Kidney (tissue), 14 donors: Measurements from ENCODE around the gene CCSER2. TPM values are rescaled to one million over a fixed set of nuclear protein-coding genes. Genes with fewer than 3 reads are reported as not detected.
"Not testable (repeated sequence)": the region's sequence is repeated elsewhere in the genome, so short reads cannot be mapped to it uniquely, and the experiment has no call there.

Experiments
- DNase-seq, 5 donors: peaks; one replicate each; pipeline ENCODE4 v3.0.0-alpha.2; 2013 to 2020
- FAIRE-seq: peaks from 2 replicates; lab custom pipeline; 2012; peaks lifted over from hg19 to GRCh38; lab: Jason Lieb, UNC
- H3K27ac ChIP-seq, 2 donors: one replicate each; pipeline ENCODE4 v1.7.0; 2013; ENCODE audit warnings: low read depth in 2 of 2, low read length in 2 of 2, inconsistent platforms in 1 of 2
- H3K27me3 ChIP-seq: one replicate; pipeline ENCODE4 v1.7.1; 2013; ENCODE audit warnings: low read length, inconsistent platforms; ENCODE audit not compliant: control insufficient read depth, insufficient read depth
- H3K36me3 ChIP-seq, 3 donors: one replicate each; pipeline versions ENCODE4 v1.7.0 to v1.7.1; 2013; ENCODE audit warnings: low read length in 3 of 3, control low read depth in 1 of 3, inconsistent platforms in 1 of 3; ENCODE audit not compliant: insufficient read depth in 3 of 3, control insufficient read depth in 2 of 3
- H3K4me1 ChIP-seq, 3 donors: one replicate each; pipeline versions ENCODE4 v1.7.0 to v1.7.1; 2013; ENCODE audit warnings: low read length in 3 of 3, inconsistent platforms in 1 of 3, low read depth in 1 of 3; ENCODE audit not compliant: control insufficient read depth in 2 of 3, insufficient read depth in 2 of 3
- H3K4me3 ChIP-seq, 3 donors: one replicate each; pipeline versions ENCODE4 v1.7.0 to v1.8.1; 2013; ENCODE audit warnings: low read length in 3 of 3, control low read depth in 1 of 3, inconsistent platforms in 1 of 3
- H3K9ac ChIP-seq, 3 donors: one replicate each; pipeline versions ENCODE4 v1.7.0 to v1.7.1; 2013; ENCODE audit warnings: low read length in 3 of 3, control low read depth in 1 of 3, inconsistent platforms in 1 of 3
- H3K9me3 ChIP-seq, 3 donors: one replicate each; pipeline versions ENCODE4 v1.7.0 to v1.7.1; 2013; ENCODE audit warnings: low read length in 3 of 3, control low read depth in 1 of 3, inconsistent platforms in 1 of 3; ENCODE audit not compliant: control insufficient read depth in 2 of 3, insufficient read depth in 1 of 3
- CTCF ChIP-seq: IDR thresholded peaks from 3 replicates; pipeline ENCODE4 v1.5.1; 2012; ENCODE audit warnings: mild to moderate bottlenecking, moderate library complexity, borderline replicate concordance; ENCODE audit not compliant: insufficient read depth; ENCODE audit errors: extremely low read depth
- intact Hi-C: fragments of 100-400 bp; cut with DNase I; formaldehyde crosslinking; loops from one replicate; pipeline ENCODE4 v1.11.1; 2022
- polyA plus RNA-seq: library from polyadenylated mRNA; stranded (reverse); fragments of 350-450 nt; fragmentation: Illumina TruSeq; extraction: RNeasy Lipid Tissue Mini Kit (QIAGEN cat#74804); gene quantifications from one replicate; pipeline ENCODE4 v1.2.3, GENCODE V29; 2014; ENCODE audit warnings: low read depth, low replicate concordance; ENCODE audit not compliant: insufficient read depth
- total RNA-seq: library from RNA; stranded (reverse); fragmentation: NEBNext Ultra II Directional; extraction: Animal tissue kit (Norgen Biotek cat#: 25700); gene quantifications from one replicate; pipeline ENCODE4 v1.2.1, GENCODE V29; 2021
- donor health status: control.
- donor health status: control.
- donor health status: control.
- donor health status: control.
- donor health status: control.
- donor health status: DM: yes; HTN: yes; CAD: no.
- donor health status: Normal renal cell carcinoma (clear cell type).

Gene CCSER2
- total and polyA plus RNA-seq, 2 donors from 2014 or later, result 12.6 to 46.4 TPM

- TF ChIP-seq CTCF, result no peak
- H3K36me3 ChIP-seq, result no peaks in the 10 kb centered on the region
- no peak for DNase-seq
- no peaks in the 10 kb centered on the region for H3K9me3 ChIP-seq
- intact Hi-C loops, result no loop called here
- no peaks in the 10 kb centered on the region for H3K27me3 ChIP-seq
- FAIRE-seq, result no peak
- no peak overlapping the region for H3K9ac ChIP-seq
- H3K27ac ChIP-seq, result no peak overlapping the region
- H3K4me3 ChIP-seq, result no peak overlapping the region
- peaks cover 0 to 3% (median 0%) of the 10 kb centered on the region in 3 donors for H3K4me1 ChIP-seq
These were observed 119.5 kb downstream of the CCSER2 start for GRCh38 chr10:84447701-84448400.

GRCh38 chr10:84449351-84449750, 121.0 kb downstream of the CCSER2 start:
- DNase-seq, H3K9me3 ChIP-seq, H3K36me3 ChIP-seq, intact Hi-C loops, H3K4me3 ChIP-seq, H3K27me3 ChIP-seq, H3K4me1 ChIP-seq, FAIRE-seq, H3K27ac ChIP-seq, H3K9ac ChIP-seq: not testable (repeated sequence)

GRCh38 chr10:84452003-84452402, 123.6 kb downstream of the CCSER2 start:
- FAIRE-seq, result no peak
- H3K27ac ChIP-seq, result no peak overlapping the region
- no peaks in the 10 kb centered on the region for H3K36me3 ChIP-seq
- H3K27me3 ChIP-seq, result no peaks in the 10 kb centered on the region
- TF ChIP-seq CTCF, result no peak
- no peak overlapping the region for H3K4me3 ChIP-seq
- peaks cover 0 to 3% (median 0%) of the 10 kb centered on the region in 3 donors for H3K4me1 ChIP-seq
- DNase-seq, result no peak
- H3K9me3 ChIP-seq, result no peaks in the 10 kb centered on the region
- intact Hi-C loops, result no loop called here
- H3K9ac ChIP-seq, result no peak overlapping the region

GRCh38 chr10:84453303-84453702, 124.9 kb downstream of the CCSER2 start:
- intact Hi-C loops, result no loop called here
- Histone ChIP-seq H3K27me3 (no peaks in the 10 kb centered on the region), H3K9ac (no peak overlapping the region), H3K4me1 (no peaks in the 10 kb centered on the region), H3K4me3 (no peak overlapping the region), H3K27ac (no peak overlapping the region), H3K36me3 (no peaks in the 10 kb centered on the region), H3K9me3 (no peaks in the 10 kb centered on the region)
- FAIRE-seq, result no peak
- TF ChIP-seq CTCF, result no peak
- DNase-seq, result no peak
